NCI-H526 (cell line): ENCODE measurements around the gene TSPO.
A peak's percentile ranks its signal among the peaks of the same experiment; 100 is the strongest.

Experiments
- DNase-seq, 2 experiments: peaks; one replicate each; lab custom pipeline; 2025; lab: John Stamatoyannopoulos, UW

Gene TSPO

DNA sequence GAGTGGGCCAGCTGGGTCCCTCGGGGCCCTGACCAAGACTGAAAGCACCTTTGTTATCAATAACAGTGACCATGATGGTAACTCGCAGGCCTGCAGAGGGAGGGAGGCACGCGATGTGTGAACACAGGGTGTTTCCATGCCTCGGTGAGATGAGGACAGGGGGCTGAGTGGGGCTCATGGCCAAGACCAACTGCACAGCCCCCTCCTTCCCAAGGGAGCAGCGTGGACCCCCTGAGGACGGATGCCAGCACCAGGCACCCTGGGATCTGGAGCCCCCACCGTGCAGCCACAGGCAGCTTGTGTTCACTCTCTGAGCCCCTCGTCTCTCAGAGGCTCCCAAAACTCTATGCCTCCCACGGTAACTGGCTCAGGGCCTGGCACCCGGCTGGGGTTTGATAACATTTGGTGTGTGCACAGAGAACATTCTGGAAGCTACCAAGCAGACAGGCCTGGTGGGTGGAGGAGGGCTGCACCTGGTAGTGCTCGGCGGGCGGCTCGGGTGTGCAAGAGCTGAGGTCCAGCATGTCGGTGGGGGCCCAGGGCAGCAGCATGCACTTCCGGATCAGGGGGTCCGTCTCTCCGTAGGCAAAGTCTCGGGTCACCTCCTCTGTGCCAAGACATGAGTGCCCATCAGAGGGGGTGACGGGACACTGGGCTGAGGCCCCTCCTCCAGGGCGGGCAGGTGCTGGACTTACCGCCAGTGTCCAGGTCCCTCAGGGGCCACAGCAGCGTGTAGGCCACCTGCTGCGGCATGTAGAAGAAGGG lies 28.0 kb downstream of the TSPO start:
- DNase-seq: no peak

DNA sequence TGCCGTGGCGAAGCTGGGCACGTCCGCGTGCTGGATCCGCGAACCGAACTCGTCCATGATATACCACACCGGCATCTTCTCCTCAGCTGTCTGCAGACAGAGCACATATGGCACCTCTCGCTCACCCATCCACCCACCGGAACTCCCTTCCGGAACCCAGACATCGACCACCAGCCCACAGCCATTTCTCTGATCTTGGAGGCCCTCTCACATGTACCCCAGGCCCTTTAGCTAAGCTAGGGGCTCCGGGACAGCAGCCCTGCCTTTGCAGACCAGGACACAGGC lies 28.5 kb downstream of the TSPO start:
- DNase-seq: no peak

GRCh38 chr22:43180670-43181069 lies 29.3 kb downstream of the TSPO start:
- no peak for DNase-seq

DNA sequence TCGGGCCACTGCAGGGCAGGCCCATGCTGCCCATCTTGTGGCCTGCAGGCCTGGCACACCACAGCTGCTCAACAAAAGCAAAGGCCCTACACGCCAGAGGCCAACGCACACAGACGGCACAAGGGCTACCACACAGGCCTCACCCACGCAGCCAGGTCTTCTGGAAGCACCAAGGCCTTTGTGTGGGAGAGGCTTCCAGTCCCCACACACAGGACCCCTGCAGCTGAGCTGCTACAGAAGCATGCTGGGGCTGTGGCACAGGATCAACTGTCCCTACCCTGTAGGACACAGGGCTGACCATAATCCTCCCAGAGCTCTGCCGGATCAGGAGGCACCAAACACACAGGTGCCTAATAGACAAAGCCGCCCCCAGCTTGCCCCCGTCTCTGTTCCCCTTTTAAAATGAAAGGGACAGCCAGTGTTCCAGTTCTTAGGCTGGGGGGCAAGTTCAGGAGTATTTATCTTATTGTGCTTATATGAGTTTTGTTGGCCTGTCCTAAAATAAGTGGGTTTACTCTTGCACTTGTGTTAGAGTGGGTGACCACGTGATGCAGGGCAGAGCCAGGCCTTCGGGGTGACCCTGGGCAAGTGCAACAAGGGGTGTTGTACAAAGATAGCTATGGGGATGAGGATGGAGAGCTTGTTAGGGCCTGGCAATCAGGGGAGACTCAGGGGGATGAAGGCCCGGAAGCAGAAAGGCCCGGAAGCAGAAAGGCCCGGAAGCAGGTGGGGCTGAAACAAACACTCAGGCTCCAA lies 30.1 kb downstream of the TSPO start:
- no peak for DNase-seq

GRCh38 chr22:43182118-43182517 lies 30.8 kb downstream of the TSPO start:
- DNase-seq: no peak

GRCh38 chr22:43182726-43183125 lies 31.4 kb downstream of the TSPO start:
- DNase-seq: no peak

- no peak for DNase-seq
Observed at GRCh38 chr22:43183496-43184277, 32.3 kb downstream of the TSPO start.

GRCh38 chr22:43185860-43186261 lies 34.5 kb downstream of the TSPO start:
- DNase-seq: peak in 1 of 2 experiments; percentile 51

DNA sequence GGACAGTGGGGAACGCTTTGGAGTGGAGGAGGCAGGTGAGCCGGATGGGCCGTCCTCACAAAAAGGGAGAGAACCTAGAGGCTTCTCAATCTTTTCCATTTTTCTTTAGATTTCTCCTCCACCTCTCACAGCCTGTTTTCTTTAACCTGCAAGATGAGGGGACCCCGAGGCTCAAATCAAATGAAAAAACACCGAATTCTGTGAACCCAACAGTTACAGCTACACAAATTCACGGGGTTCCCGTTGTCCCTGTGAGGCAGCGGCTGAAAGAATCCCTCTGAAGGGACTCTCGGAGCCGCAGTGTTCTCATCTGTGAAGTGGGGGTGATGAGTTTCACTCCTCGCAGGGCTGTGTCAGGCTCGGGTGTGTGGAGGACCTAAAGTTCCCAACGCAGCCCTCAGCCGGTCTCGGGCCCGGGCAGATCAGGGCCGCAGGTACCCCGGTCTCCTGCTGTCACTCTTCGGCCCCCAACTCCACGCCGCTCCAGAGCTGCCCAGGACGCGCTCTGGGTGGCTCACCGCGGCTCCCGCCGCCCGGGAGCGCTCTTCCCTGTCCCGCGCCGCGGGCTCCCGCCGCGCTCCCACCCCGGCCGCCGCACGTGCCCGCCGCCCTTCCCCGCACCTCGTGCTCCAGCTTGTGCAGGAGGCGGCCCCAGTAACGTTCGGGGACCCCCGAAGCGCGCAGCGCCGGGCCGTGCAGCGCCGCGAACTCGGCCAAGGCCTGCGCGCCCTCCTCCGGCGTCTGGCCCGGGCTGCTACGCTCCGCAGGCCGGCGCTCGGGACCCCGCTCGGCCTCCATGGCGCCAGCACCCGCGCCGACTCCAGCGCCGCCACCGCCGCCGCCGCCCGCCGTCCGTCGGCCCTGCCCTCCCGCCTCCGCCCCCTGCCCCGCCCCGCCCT lies 35.2 kb downstream of the TSPO start, which contains the start of gene TTLL12:
Gene TTLL12 (minus strand): TSS at position 863 of the 899 bp plus-strand sequence. CDS start 65 bp downstream, at position 798.
- DNase-seq: peak in 1 of 2 experiments; percentile 53

DNA sequence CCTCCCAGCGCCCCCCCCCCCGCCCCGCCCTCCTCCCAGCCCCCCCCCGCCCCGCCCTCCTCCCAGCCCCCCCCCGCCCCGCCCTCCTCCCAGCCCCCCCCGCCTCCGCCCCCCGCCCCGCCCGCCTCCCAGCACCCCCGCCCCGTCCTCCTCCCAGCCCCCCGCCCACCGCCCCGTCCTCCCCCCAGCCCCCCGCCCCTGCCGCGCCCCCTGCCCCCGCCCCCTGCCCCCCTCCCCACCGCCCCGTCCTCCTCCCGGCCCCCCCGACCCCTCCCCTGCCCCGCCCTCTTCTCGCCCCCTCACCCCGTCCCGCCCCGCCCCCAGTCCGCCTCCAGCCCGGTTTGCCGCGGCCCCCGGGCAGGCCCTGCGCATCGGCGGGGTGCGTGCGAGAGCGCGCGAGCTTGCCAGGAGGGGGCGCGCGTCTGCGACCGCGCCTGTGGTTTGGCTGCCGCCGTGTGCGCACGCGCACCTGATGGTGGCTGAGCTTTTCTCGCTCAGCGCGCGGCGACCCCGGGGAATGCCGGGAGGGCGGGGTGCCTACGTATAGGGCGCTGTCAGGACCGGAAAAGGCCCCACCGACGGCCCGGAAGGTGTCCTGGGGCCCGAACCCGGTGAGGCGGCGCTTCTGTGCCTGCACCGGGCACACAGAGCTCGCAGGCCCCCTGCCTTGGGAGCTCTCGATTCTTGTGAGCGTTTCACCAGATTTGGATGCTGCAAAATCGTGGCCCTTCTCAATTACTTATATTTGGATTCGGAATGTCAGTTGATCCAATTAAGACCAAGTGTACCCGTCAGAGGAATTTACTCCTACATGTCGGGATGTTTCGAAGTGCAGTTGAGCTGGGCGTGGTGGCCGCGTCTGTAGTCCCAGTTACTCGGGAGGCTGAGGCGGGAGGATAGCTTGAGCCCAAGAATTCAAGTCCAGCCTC lies 36.1 kb downstream of the TSPO start:
- DNase-seq: peak; percentile 40 to 93

DNA sequence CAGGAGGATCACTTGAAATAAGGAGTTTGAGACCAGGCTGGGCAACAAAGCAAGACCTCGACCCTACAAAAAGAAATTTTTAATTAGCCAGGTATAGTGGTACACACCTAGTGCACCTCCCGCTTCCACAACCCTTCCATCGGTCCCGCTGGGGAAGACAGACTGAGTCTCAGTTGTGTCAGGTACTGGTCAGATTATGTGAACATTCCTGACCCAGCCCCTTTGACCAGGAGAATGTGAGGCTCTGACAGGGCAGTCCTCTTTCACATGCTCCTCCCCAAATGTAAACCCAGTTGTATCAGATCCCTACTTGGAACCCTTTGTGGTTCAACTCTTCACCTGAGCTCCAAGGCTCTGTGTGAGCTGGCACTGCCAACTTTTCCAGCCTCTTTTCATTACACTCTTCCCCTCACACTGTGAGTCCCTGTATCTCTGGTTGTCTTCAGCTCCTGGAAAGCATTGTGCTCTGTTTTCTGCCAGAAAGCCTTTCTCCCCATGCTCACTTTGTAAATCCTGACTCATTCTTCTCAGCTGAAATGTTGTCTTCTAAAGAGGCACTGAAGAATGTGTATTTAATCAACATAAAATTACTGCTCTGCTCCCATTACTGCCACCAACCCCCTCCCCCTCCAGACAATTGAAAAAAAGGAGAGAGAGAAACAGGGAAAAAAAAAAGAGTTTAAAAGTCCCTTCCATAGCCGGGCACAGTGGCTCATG lies 37.6 kb downstream of the TSPO start:
- DNase-seq: no peak

GRCh38 chr22:43191831-43192230 lies 40.5 kb downstream of the TSPO start:
- DNase-seq: no peak

DNA sequence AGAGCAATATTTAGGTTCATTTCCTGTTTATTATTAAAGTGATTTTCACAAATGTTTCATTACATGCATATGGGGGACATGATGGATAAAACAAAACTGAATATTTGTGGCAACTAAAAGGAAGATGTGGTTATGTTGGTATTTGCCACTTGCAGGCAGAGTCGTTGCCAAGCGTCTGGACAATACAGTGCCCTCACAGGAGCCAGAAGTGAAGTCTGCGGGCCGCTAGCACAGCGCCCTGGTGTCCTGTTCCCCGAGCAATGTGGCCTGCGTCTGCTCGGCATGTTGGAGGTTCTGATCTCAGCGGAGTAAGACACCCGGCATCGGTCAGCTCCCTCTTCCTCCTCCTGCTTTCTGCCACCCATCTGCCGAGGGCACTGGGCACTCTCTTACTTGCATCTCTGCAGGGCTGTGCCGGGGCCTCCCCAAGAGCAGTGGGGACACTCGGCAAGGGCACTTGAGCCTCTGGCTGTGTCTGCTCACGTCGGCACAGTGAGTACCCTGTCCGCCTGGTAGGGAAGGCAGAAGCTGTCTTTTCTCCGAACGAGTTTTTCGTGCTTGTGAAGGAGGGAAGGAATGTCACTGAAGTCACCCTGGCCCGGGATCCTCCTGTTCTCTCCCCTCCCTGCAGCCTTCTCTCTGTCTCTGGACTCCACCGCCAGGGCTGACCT lies 46.0 kb downstream of the TSPO start:
- DNase-seq: no peak

DNA sequence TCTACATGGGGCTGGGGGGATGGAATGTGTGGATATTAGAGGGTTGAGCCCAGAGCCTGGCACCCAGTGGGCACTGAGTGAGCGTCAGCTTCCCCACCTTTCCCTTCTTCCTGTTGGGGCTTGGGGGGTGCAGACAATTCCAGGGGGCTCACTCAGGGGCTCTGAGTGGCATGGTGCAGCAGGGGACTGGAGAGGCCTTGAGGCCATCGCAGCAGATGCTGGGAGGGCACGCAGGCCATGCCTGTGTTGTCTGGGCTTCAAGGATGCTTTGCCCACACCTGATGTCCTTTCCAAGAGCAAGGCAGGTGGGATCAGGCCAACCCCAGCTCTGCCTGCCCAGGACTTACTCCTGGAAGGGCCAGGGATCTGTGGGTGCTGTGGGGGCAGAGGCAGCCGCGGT lies 46.8 kb downstream of the TSPO start:
- DNase-seq: no peak

- no peak for DNase-seq
Observed at GRCh38 chr22:43198936-43199335, 47.6 kb downstream of the TSPO start.

- DNase-seq: no peak
Observed at GRCh38 chr22:43199541-43199940, 48.2 kb downstream of the TSPO start.

DNA sequence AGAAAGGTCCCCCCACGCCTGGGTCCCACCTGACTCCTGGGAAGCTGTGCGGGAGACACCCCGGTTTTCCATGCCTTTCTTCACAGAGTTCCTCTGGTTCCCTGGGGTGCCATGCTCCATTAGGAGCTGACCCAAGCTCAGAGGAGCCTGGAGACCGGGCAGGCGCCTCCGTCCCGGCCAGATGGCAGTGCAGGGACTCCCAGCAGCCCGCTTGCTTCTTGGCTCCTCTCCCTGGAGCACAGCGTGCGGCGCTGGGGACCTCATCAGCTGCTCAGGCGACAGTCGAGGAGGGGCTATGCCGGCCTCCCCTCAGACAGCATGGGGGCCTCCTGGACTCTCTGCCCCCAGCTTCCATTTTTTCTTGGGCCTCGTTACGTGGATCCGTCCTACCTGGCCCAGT lies 48.7 kb downstream of the TSPO start:
- no peak for DNase-seq

DNA sequence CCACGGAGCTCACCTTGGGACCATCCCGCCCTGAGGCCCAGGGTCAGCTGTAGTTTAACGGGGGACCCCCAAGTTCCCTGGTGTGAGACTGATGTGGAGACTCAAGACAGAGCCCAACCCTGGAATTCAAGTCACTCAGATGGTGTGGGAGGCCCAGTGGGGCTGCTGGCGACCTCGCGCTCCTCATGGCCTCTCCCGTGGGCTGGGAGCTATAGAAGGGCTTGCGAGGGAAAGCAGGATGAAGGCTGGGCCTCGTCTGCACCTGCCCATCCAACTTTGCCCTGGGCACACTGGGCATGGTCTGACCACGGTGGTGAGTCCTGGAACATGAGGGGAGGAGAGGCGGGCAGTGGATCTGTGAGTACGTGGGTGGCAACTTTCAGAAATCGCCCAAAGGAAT lies 49.2 kb downstream of the TSPO start:
- no peak for DNase-seq

- DNase-seq: no peak
Observed at GRCh38 chr22:43201486-43202219, 50.3 kb downstream of the TSPO start.
